Adrenal gland (tissue), 12 donors: ENCODE results near the gene TM2D1. TPM values are rescaled to one million over a fixed set of nuclear protein-coding genes. Genes with fewer than 3 reads are reported as not detected.

Experiments
- DNase-seq, 7 donors: peaks; one replicate each; pipeline ENCODE4 v3.0.0-alpha.2; 2019 to 2020
- H3K27ac ChIP-seq, 5 donors: fragments of 200-600 bp; sonication (generic) in 4 of 5; 1 replicate in 3 of 5; 2 replicates in 2 of 5; pipeline versions ENCODE4 v1.5.1 to v1.8.0; 2016 to 2020; ENCODE audit warnings: mild to moderate bottlenecking in 1 of 5
- H3K27me3 ChIP-seq: fragments of 200-600 bp; 2 replicates; pipeline ENCODE4 v1.8.0; 2021
- H3K36me3 ChIP-seq, 2 donors: fragments of 200-600 bp; replicated peaks in 1 of 2; 1 replicate in 1 of 2; 2 replicates in 1 of 2; pipeline versions ENCODE4 v1.5.1 to v1.8.0; 2018 to 2022
- H3K4me1 ChIP-seq, 2 donors: fragments of 200-600 bp; replicated peaks in 1 of 2; 1 replicate in 1 of 2; 2 replicates in 1 of 2; pipeline versions ENCODE4 v1.5.1 to v1.8.0; 2018 to 2021
- H3K4me3 ChIP-seq, 4 donors: fragments of 200-600 bp; sonication (generic) in 3 of 4; one replicate each; pipeline ENCODE4 v1.5.1; 2016 to 2018
- H3K9me3 ChIP-seq, 3 donors: fragments of 200-600 bp; sonication (generic) in 1 of 3; replicated peaks in 1 of 3; 1 replicate in 2 of 3; 2 replicates in 1 of 3; pipeline versions ENCODE4 v1.5.1 to v1.8.0; 2016 to 2021
- POLR2A ChIP-seq, 2 donors: fragments of 450-650 bp; IDR thresholded peaks; one replicate each; pipeline ENCODE4 v1.6.1; 2017; ENCODE audit warnings: antibody characterized with exemption in 2 of 2, mild to moderate bottlenecking in 2 of 2, moderate library complexity in 1 of 2
- WGBS, 4 donors: extraction: QIAGEN DNeasy Blood & Tissue Kit in 2 of 4; methylation state at CpG; one replicate each; pipeline versions ENCODE4 v1.1.5 to v1.1.7; 2013 to 2017; 5-methylcytosine and 5-hydroxymethylcytosine counted together
- intact Hi-C, 2 donors: fragments of 100-400 bp; cut with DNase I; formaldehyde crosslinking; loops; one replicate each; pipeline versions ENCODE4 v1.14.1 to v1.15.0; 2022 to 2023
- polyA plus RNA-seq, 3 donors: library from polyadenylated mRNA; stranded (reverse); fragments of 200-250 nt in 2 of 3; fragments of 350-450 nt in 1 of 3; fragmentation: Illumina TruSeq in 1 of 3; extraction: RNeasy Lipid Tissue Mini Kit (QIAGEN cat#74804) in 1 of 3; gene quantifications; one replicate each; pipeline ENCODE4 v1.2.3, GENCODE V29; 2013 to 2014
- total RNA-seq, 9 donors: library from RNA; depleted of rRNA in 4 of 9; stranded (reverse); fragments of >200 nt in 4 of 9; fragments of 120-200 nt in 1 of 9; fragmentation: NEBNext Ultra II Directional in 1 of 9; extraction: Animal tissue kit (Norgen Biotek cat#: 25700) in 1 of 9; gene quantifications; one replicate each; pipeline versions ENCODE4 v1.1.0 to v1.2.4, GENCODE V29; 2013 to 2023
- TF ChIP-seq, protein P1 (sequence below), 6 experiments: fragments of 450-650 bp in 4 of 6; fragments of 200-600 bp in 2 of 6; sonication (generic) in 1 of 6; IDR thresholded peaks; 1 replicate in 5 of 6; 2 replicates in 1 of 6; pipeline versions ENCODE4 v1.5.1 to v1.8.0; 2016 to 2021; ENCODE audit warnings: antibody characterized with exemption in 6 of 6, mild to moderate bottlenecking in 2 of 6, moderate library complexity in 1 of 6
- donor health status: healthy with polysubstance abuse.
- donor health status: Bipolar disorder and iron deficiency.
- donor health status: DM: yes; HTN: yes; CAD: no.
- donor health status: DM: no; HTN: no; CAD: no.
- donor health status: DM: no; HTN: no; CAD: no.
- donor health status: DM: yes; HTN: yes; CAD: no.

TM2D1 gene
- total and polyA plus RNA-seq, 12 donors = 8.6 to 96.6 (median 54.6) TPM

DNA sequence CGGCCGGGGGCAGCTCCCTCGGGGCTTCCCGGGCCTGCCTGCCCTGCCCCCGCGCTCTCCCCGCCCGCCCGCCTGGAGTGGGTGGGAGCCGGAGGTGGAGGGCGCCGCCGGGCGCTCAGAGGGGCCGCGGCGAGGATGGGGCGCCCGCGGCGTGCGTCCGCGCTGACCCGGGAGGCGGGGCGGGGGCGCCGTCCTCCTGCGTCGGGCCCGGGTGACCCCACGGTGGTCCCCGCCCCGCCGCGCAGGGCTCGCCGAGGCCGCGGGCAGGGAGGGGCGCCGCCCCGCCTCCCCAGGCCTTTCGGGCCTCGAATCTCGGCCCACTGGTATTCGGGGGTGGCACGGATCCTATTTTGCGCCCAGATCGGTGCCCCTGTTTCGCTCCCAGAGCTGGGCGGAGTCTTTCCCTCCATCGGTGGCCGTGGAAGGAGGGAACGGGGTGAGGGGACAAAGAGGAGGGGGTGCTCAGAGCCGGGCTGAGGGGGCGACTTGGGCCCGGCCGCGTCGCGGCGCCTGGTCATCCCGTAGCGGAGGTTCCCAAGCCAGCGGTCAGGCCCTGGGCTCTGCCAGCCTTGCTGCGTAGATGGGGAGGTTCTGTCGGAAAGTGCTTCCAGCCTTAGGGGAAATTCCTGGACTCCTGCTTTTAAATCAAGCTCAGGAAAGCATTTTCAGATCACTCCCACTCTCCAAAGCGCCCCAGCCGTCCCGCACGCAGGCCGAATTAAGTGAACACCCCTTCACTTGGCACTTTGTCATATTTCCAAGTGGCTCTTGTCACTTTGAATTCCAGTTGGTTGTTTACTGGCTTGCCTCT lies 17.9 kb upstream of the TM2D1 start:
- WGBS, 4 donors = 1 to 6% (median 2%) methylated on average over 9 to 74 of the region's 74 CpGs
- Histone ChIP-seq H3K27ac (peak overlapping the region; percentile 33 to 97 (median 94)), H3K27me3 (no peaks in the 10 kb centered on the region), H3K9me3 (no peaks in the 10 kb centered on the region), H3K4me1 (peaks cover 6 to 12% of the 10 kb centered on the region in 2 donors), H3K4me3 (peak overlapping the region; percentile 62 to 96 (median 76)), H3K36me3 (no peaks in the 10 kb centered on the region)
- intact Hi-C loops = no loop called here
- TF ChIP-seq, protein P1, sequence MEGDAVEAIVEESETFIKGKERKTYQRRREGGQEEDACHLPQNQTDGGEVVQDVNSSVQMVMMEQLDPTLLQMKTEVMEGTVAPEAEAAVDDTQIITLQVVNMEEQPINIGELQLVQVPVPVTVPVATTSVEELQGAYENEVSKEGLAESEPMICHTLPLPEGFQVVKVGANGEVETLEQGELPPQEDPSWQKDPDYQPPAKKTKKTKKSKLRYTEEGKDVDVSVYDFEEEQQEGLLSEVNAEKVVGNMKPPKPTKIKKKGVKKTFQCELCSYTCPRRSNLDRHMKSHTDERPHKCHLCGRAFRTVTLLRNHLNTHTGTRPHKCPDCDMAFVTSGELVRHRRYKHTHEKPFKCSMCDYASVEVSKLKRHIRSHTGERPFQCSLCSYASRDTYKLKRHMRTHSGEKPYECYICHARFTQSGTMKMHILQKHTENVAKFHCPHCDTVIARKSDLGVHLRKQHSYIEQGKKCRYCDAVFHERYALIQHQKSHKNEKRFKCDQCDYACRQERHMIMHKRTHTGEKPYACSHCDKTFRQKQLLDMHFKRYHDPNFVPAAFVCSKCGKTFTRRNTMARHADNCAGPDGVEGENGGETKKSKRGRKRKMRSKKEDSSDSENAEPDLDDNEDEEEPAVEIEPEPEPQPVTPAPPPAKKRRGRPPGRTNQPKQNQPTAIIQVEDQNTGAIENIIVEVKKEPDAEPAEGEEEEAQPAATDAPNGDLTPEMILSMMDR (IDR thresholded peaks at IDR 0.05) = no peak
- TF ChIP-seq POLR2A (IDR thresholded peaks at IDR 0.05) = peak; percentile 27 to 36
- DNase-seq = peak; percentile 40 to 73 (median 57)

DNA sequence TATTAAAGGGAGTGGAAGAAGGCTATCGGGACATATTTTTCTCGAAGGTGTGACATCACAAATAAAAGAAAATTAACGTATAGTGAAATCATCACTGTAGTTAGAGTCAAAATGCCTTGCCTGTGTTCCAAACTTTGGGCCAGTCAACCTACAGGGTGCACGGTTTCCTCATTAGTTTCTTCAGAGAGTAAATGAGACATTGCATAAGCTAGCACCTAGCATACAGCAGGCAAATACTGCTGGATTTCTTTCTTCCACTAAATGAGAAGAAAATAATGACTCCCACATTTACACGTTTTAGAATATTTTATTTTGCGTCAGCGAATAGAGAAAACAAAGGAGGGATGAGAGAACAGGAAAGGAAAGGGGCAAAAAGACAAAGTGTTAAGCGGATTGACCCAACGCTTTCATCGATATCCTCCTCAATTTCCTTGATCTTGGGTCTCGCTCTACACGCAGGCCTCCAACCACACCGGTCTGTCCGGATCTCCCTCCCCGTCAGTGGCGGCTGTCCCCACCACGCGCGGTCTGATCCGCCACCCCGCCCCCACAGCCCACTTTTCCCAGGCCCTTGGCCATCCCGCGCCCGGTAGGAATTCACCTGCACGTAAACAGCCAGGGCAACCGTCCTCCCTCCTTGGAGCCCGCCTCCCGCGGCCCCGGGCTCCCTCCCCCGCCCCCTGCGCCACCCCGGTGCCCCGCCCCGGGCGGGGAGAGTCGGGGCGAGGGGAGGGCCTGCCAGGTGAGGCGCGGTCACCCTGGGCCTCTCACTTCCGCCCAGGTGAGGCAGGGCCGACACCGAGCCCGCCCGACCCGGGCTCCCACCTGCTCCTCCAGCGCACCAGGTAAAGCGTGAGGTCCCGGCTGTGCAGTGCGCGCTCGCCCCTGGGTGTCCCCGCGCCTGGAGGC lies 17.0 kb upstream of the TM2D1 start, which contains the start of gene PATJ:
PATJ (plus strand) TSS at position 770 of the 909 bp plus-strand sequence. CDS start 20,413 bp downstream, outside the sequence.
- Histone ChIP-seq H3K4me1 (peaks cover 6 to 12% of the 10 kb centered on the region in 2 donors), H3K4me3 (peak within 1 kb of the TSS; percentile 62 to 96 (median 76)), H3K36me3 (no peaks in the 10 kb centered on the region), H3K27me3 (no peaks in the 10 kb centered on the region), H3K27ac (peak within 1 kb of the TSS; percentile 33 to 97 (median 94)), H3K9me3 (no peaks in the 10 kb centered on the region)
- 4 to 10% (median 6%) methylated on average over 20 to 54 of the region's 54 CpGs for WGBS, 4 donors
- intact Hi-C loops = no loop called here
- TF ChIP-seq, protein P1 (IDR thresholded peaks at IDR 0.05) = no peak
- no peak for TF ChIP-seq POLR2A (IDR thresholded peaks at IDR 0.05)
- peak; percentile 50 to 84 (median 65) for DNase-seq

DNA sequence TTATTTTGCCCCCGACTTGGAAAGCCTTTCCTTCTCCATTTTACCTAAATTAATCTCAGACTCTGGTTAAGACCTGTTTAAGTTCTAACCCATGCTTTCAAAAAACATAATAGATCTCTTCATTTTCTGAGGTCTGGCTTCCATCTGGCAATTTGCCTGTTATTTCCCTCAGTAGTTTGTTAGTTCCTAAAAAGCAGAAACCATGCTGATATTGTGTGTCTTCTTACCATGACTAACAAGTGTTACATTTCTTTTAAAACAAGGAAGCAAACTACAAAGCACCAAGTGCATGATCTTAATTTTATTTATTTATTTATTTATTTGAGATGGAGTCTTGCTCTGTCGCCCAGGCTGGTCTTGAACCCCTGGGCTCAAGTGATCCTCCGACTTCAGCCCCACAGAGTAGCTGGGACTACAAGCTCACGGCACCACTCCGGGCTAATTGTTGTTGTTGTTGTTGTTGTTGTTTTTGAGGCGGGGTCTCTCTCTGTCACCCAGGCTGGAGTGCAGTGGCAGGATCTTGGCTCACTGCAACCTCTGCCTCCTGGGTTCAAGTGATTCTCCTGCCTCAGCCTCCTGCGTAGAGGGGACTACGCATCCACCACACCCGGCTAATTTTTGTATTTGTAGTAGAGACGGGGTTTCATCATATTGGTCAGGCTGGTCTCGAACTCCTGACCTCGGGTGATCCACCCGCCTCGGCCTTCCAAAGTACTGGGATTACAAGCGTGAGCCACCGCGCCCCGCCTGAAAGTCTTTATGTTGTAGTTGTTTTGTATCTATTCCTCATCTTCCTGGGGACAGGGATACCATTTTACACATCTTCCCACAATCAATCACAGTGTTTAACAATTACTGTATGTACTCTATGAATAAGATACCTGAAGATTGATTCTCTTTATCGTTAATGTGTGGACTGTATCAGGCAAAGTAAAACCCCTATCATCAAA lies 16.1 kb upstream of the TM2D1 start:
- intact Hi-C loops = no loop called here
- Histone ChIP-seq H3K27me3 (no peaks in the 10 kb centered on the region), H3K9me3 (no peaks in the 10 kb centered on the region), H3K27ac (peak overlapping the region in 2 of 5 donors; percentile 94 to 97), H3K4me1 (peaks cover 0 to 12% of the 10 kb centered on the region in 2 donors), H3K36me3 (no peaks in the 10 kb centered on the region), H3K4me3 (peak overlapping the region in 1 of 4 donors; percentile 96)
- WGBS, 4 donors = 90 to 92% (median 92%) methylated on average over 19 of the region's 19 CpGs
- TF ChIP-seq, protein P1 (IDR thresholded peaks at IDR 0.05) = no peak
- no peak for TF ChIP-seq POLR2A (IDR thresholded peaks at IDR 0.05)
- DNase-seq = no peak
